H9 (cell line): ENCODE measurements around the gene HEXD. TPM values are rescaled to one million over a fixed set of nuclear protein-coding genes. Genes with fewer than 3 reads are reported as not detected.

Experiments
- DNase-seq: peaks from one replicate; pipeline ENCODE4 v3.0.0-alpha.2; 2017
- H2AFZ ChIP-seq: one replicate; pipeline ENCODE4 v1.6.1; 2013; ENCODE audit warnings: mild to moderate bottlenecking, low read length, control low read depth, moderate library complexity
- H2AK5ac ChIP-seq: 2 replicates; pipeline ENCODE4 v1.6.1; 2013; ENCODE audit warnings: low read length, control low read depth, mixed read lengths; ENCODE audit not compliant: insufficient read length
- H2BK120ac ChIP-seq: one replicate; pipeline ENCODE4 v1.6.1; 2013; ENCODE audit warnings: low read depth, mild to moderate bottlenecking, low read length, control low read depth, inconsistent platforms; ENCODE audit not compliant: poor library complexity, severe bottlenecking
- H2BK12ac ChIP-seq: 2 replicates; pipeline ENCODE4 v1.6.1; 2013; ENCODE audit warnings: low read length, control low read depth, mixed read lengths, low read depth; ENCODE audit not compliant: insufficient read length
- H2BK15ac ChIP-seq: 2 replicates; pipeline ENCODE4 v1.6.1; 2013; ENCODE audit warnings: low read depth, low read length, control low read depth
- H2BK20ac ChIP-seq: one replicate; pipeline ENCODE4 v1.6.1; 2013; ENCODE audit warnings: low read depth, mild to moderate bottlenecking, low read length, control low read depth, inconsistent platforms; ENCODE audit not compliant: poor library complexity, severe bottlenecking
- H2BK5ac ChIP-seq: 2 replicates; pipeline ENCODE4 v1.6.1; 2013; ENCODE audit warnings: low read length, control low read depth, mixed read lengths; ENCODE audit not compliant: insufficient read length
- H3K14ac ChIP-seq: 2 replicates; pipeline ENCODE4 v1.6.1; 2013; ENCODE audit warnings: low read length, control low read depth; ENCODE audit not compliant: insufficient read depth
- H3K18ac ChIP-seq: 2 replicates; pipeline ENCODE4 v1.6.1; 2013; ENCODE audit warnings: low read depth, mild to moderate bottlenecking, mixed read lengths, low read length, control low read depth; ENCODE audit not compliant: insufficient read length
- H3K23ac ChIP-seq: 2 replicates; pipeline ENCODE4 v1.6.1; 2013; ENCODE audit warnings: low read length, control low read depth, mixed read lengths, low read depth; ENCODE audit not compliant: insufficient read length
- H3K23me2 ChIP-seq: 2 replicates; pipeline ENCODE4 v1.6.1; 2013; ENCODE audit warnings: low read depth, mild to moderate bottlenecking, mixed read lengths, low read length, control low read depth; ENCODE audit not compliant: insufficient read length, poor library complexity, severe bottlenecking
- H3K27ac ChIP-seq: 2 replicates; pipeline ENCODE4 v1.5.1; 2013; ENCODE audit warnings: low read length, control low read depth, mixed read lengths, low read depth; ENCODE audit not compliant: insufficient read length
- H3K27me3 ChIP-seq: 2 replicates; pipeline ENCODE4 v1.6.1; 2013; ENCODE audit warnings: low read length, control low read depth, inconsistent platforms; ENCODE audit not compliant: insufficient read depth
- H3K4ac ChIP-seq: 2 replicates; pipeline ENCODE4 v1.6.1; 2013; ENCODE audit warnings: low read depth, mild to moderate bottlenecking, control low read depth, inconsistent platforms, low read length, moderate library complexity
- H3K4me1 ChIP-seq: 2 replicates; pipeline ENCODE4 v1.6.1; 2013; ENCODE audit warnings: low read length, control low read depth, inconsistent platforms; ENCODE audit not compliant: insufficient read depth
- H3K4me2 ChIP-seq: 2 replicates; pipeline ENCODE4 v1.6.1; 2013; ENCODE audit warnings: low read length, control low read depth, mixed read lengths; ENCODE audit not compliant: insufficient read length, insufficient read depth
- H3K56ac ChIP-seq: 2 replicates; pipeline ENCODE4 v1.6.1; 2013; ENCODE audit warnings: low read depth, mild to moderate bottlenecking, mixed read lengths, low read length, control low read depth; ENCODE audit not compliant: insufficient read length
- H3K79me1 ChIP-seq: 2 replicates; pipeline ENCODE4 v1.6.1; 2013; ENCODE audit warnings: low read depth, mild to moderate bottlenecking, moderate library complexity, low read length, control low read depth, inconsistent platforms; ENCODE audit not compliant: insufficient read depth, poor library complexity, severe bottlenecking
- H3K79me2 ChIP-seq: 2 replicates; pipeline ENCODE4 v1.6.1; 2013; ENCODE audit warnings: low read length, control low read depth, inconsistent platforms; ENCODE audit not compliant: insufficient read depth
- H3K9ac ChIP-seq: 2 replicates; pipeline ENCODE4 v1.6.1; 2013; ENCODE audit warnings: low read length, control low read depth, mixed read lengths; ENCODE audit not compliant: insufficient read length; ENCODE audit errors: extremely low read depth
- H3K9me3 ChIP-seq: one replicate; pipeline ENCODE4 v1.6.1; 2013; ENCODE audit warnings: low read depth, low read length, inconsistent platforms; ENCODE audit not compliant: control insufficient read depth
- H3T11ph ChIP-seq: one replicate; pipeline ENCODE4 v1.6.1; 2013; ENCODE audit warnings: mild to moderate bottlenecking, low read length, control low read depth, inconsistent platforms
- H4K20me1 ChIP-seq: one replicate; pipeline ENCODE4 v1.6.1; 2013; ENCODE audit not compliant: control insufficient read depth, insufficient read length, insufficient read depth
- H4K5ac ChIP-seq: 2 replicates; pipeline ENCODE4 v1.6.1; 2013; ENCODE audit warnings: low read depth, mild to moderate bottlenecking, mixed read lengths, low read length, control low read depth; ENCODE audit not compliant: insufficient read length
- H4K8ac ChIP-seq: replicated peaks from 2 replicates; pipeline ENCODE4 v1.6.1; 2013; ENCODE audit warnings: low read length, control low read depth, mixed read lengths, low read depth; ENCODE audit not compliant: insufficient read length
- H4K91ac ChIP-seq: 2 replicates; pipeline ENCODE4 v1.6.1; 2013; ENCODE audit warnings: low read depth, mild to moderate bottlenecking, moderate library complexity, mixed read lengths, low read length, control low read depth; ENCODE audit not compliant: insufficient read length
- H3K27ac Mint-ChIP-seq, 3 experiments: 2 replicates in 2 of 3; 3 replicates in 1 of 3; pipeline ENCODE4 v1.8.0; 2020 to 2021; ENCODE audit warnings: mixed read lengths in 3 of 3, mild to moderate bottlenecking in 1 of 3, moderate library complexity in 1 of 3
- H3K27me3 Mint-ChIP-seq: 2 replicates; pipeline ENCODE4 v1.8.0; 2021; ENCODE audit warnings: low read depth, mild to moderate bottlenecking, moderate library complexity, mixed read lengths
- H3K36me3 Mint-ChIP-seq, 3 experiments: 2 replicates in 2 of 3; 3 replicates in 1 of 3; pipeline ENCODE4 v1.8.0; 2020 to 2021; ENCODE audit warnings: low read depth in 3 of 3, mixed read lengths in 3 of 3; ENCODE audit not compliant: insufficient read depth in 1 of 3
- H3K4me1 Mint-ChIP-seq, 2 experiments: 2 replicates each; pipeline ENCODE4 v1.8.0; 2020; ENCODE audit warnings: mixed read lengths in 2 of 2
- H3K4me3 Mint-ChIP-seq, 2 experiments: 2 replicates in 1 of 2; 3 replicates in 1 of 2; pipeline ENCODE4 v1.8.0; 2020 to 2021; ENCODE audit warnings: mild to moderate bottlenecking in 2 of 2, mixed read lengths in 2 of 2, moderate library complexity in 1 of 2
- H3K9me3 Mint-ChIP-seq, 2 experiments: 2 replicates in 1 of 2; 3 replicates in 1 of 2; pipeline ENCODE4 v1.8.0; 2020; ENCODE audit warnings: mild to moderate bottlenecking in 2 of 2, mixed read lengths in 2 of 2, moderate library complexity in 1 of 2
- CTCF ChIP-seq: fragments of 200-600 bp; sonication (generic); conservative IDR thresholded peaks from 3 replicates; pipeline ENCODE4 v1.8.0; 2021; ENCODE audit warnings: antibody characterized with exemption, mild to moderate bottlenecking
- WGBS: extraction: QIAGEN DNeasy Blood & Tissue Kit; methylation state at CpG from one replicate; pipeline ENCODE4 v1.1.7; 2013; ENCODE audit warnings: missing lambda C conversion rate, low lambda C conversion rate, mixed read lengths; ENCODE audit not compliant: insufficient read length; ENCODE audit errors: extremely low coverage; 5-methylcytosine and 5-hydroxymethylcytosine counted together
- total RNA-seq: library from RNA; stranded (reverse); gene quantifications from 2 replicates; pipeline ENCODE4 v1.2.1, GENCODE V29; 2021

The HEXD gene
- total RNA-seq, 1 experiment from 2014 or later, result 23.2 TPM

GRCh38 chr17:82384730-82385481 lies 33.2 kb upstream of the HEXD start:
- Mint-ChIP-seq H3K36me3 (peaks cover 0 to under 1% (median 0%) of the 10 kb centered on the region in 3 experiments; a peak in 1 of 7 replicates), H3K27ac (no peak overlapping the region), H3K9me3 (no peaks in the 10 kb centered on the region; a peak in 1 of 5 replicates), H3K27me3 (peaks cover 22% of the 10 kb centered on the region), H3K4me1 (peaks cover 6 to 16% of the 10 kb centered on the region in 2 experiments), H3K4me3 (no peak overlapping the region)
- Histone ChIP-seq H3K18ac (no peak overlapping the region), H3K23ac (no peak overlapping the region), H4K20me1 (no peaks in the 10 kb centered on the region), H3K4me1 (no peaks in the 10 kb centered on the region), H4K91ac (no peak overlapping the region), H3K23me2 (no peaks in the 10 kb centered on the region), H3K9me3 (no peaks in the 10 kb centered on the region), H2AK5ac (no peak overlapping the region), H3K56ac (no peak overlapping the region), H2AFZ (no peak overlapping the region), H3K27ac (no peak overlapping the region), H3K14ac (no peak overlapping the region), H4K8ac (no peak overlapping the region), H3K79me1 (no peaks in the 10 kb centered on the region), H2BK120ac (no peak overlapping the region), H2BK5ac (no peak overlapping the region), H2BK12ac (no peak overlapping the region), H3T11ph (no peak overlapping the region), H3K4me2 (no peak overlapping the region), H4K5ac (no peak overlapping the region), H2BK15ac (no peak overlapping the region), H2BK20ac (no peak overlapping the region), H3K9ac (no peak overlapping the region), H3K79me2 (no peaks in the 10 kb centered on the region), H3K27me3 (no peaks in the 10 kb centered on the region), H3K4ac (no peak overlapping the region)
- TF ChIP-seq CTCF, result peak; percentile 33; the same call in 2 of the 3 replicates
- peak; percentile 64 for DNase-seq
- WGBS, result no CpG with 5 or more reads among the region's 26 CpGs
